8988T (cell line): ENCODE measurements around the gene GAPDH.
A peak's percentile ranks its signal among the peaks of the same experiment; 100 is the strongest.
"Not testable (repeated sequence)": the region's sequence is repeated elsewhere in the genome, so short reads cannot be mapped to it uniquely, and the experiment has no call there.

Source experiments
- DNase-seq: peaks from one replicate; pipeline ENCODE4 v3.0.0; 2011

GAPDH gene

DNA sequence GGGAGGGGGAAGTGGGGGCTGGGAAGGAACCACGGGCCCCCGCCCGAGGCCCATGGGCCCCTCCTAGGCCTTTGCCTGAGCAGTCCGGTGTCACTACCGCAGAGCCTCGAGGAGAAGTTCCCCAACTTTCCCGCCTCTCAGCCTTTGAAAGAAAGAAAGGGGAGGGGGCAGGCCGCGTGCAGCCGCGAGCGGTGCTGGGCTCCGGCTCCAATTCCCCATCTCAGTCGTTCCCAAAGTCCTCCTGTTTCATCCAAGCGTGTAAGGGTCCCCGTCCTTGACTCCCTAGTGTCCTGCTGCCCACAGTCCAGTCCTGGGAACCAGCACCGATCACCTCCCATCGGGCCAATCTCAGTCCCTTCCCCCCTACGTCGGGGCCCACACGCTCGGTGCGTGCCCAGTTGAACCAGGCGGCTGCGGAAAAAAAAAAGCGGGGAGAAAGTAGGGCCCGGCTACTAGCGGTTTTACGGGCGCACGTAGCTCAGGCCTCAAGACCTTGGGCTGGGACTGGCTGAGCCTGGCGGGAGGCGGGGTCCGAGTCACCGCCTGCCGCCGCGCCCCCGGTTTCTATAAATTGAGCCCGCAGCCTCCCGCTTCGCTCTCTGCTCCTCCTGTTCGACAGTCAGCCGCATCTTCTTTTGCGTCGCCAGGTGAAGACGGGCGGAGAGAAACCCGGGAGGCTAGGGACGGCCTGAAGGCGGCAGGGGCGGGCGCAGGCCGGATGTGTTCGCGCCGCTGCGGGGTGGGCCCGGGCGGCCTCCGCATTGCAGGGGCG, at the start of gene GAPDH:
Gene GAPDH, plus strand, starts transcription at position 595 of the 772 bp plus-strand sequence. CDS start 316 bp downstream, outside the sequence.
- DNase-seq, result peak; percentile 76

DNA sequence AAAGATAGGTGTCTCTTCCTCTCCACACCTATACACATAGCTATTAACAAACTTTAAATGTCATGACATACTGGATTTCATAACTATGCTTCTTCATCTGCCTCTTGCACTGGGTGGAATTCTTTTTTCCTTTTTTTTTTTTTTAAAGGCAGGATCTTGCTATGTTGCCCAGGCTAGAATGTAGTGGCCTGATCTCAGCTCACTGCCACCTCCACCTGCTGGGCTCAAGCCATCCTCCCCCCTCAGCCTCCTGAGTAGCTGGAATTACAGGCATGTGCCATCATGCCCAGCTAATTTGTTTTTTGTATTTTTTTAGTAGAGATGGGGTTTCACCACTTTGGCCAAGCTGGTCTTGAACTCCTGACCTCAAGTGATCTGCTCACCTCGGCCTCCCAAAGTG, 46.1 kb upstream of the GAPDH start:
- DNase-seq, result no peak

DNA sequence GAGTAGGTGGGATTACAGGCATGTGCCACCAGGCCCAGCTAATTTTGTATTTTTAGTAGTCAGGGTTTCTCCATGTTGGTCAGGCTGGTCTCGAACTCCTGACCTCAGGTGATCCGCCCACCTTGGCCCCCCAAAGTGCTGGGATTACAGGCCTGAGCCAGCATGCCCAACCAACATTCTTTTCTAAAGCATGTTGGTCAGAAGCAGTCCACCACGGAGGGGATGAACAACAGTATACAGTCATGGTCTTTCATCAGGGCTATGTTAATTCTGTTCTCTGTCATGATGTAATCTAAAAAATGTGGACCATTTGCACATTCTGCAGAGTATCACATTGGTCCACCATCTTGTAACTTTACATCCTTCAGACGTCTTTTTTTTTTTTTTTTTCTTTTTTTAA, 44.9 kb upstream of the GAPDH start:
- no peak for DNase-seq

DNA sequence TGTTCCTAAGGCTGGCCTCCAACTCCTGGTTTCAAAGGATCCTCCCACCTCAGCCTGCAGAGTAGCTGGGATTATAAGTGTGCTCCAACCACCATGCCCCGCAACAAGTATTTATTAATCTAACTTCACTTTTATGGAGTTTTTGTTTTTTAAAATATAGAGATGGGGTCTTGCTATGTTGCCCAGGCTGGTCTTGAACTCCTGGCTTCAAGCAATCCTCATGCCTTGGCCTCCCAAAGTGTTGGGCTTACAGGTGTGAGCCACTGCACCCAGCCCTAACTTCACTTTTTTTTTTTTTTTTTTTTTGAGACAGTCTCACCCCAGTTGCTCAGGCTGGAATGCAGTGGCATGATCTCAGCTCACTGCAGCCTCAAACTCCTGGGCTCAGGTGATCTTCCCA, 43.6 kb upstream of the GAPDH start:
- not testable (repeated sequence) for DNase-seq

DNA sequence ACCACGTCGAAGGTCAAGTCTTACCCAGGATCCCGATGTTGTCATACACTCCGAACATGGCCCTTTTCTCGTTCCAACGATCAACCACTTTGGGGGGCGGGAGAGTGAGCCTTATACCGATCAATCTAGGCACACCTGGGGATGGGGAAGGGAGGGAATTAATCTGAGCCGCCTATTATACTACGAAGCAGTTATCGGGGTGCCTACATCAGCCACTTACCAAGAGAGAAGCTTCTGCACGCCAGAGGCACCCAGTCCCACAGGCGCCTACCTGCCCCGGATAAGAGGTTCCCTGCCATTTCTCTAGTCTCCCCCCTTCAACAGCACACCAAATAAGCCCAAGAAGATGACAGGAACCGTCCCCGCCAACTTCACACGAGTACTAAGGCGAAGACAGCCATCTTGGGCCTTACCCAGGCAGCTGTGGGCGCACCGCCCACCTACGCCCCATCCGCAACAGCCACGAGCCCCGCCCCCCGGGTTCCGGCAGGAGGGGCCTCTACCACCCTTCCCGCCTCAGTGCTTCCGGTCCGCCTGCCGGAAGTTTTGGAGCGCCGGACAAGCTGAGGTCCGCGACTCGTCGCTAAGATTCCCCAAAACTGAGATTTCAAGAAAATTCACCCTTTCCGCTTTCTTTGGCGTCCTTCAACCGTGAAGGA, 41.4 kb upstream of the GAPDH start, which contains the start of gene MRPL51:
Gene MRPL51, minus strand, starts transcription at position 425 of the 659 bp plus-strand sequence. Its CDS starts 126 bp downstream, at position 299.
- peak; percentile 63 for DNase-seq

DNA sequence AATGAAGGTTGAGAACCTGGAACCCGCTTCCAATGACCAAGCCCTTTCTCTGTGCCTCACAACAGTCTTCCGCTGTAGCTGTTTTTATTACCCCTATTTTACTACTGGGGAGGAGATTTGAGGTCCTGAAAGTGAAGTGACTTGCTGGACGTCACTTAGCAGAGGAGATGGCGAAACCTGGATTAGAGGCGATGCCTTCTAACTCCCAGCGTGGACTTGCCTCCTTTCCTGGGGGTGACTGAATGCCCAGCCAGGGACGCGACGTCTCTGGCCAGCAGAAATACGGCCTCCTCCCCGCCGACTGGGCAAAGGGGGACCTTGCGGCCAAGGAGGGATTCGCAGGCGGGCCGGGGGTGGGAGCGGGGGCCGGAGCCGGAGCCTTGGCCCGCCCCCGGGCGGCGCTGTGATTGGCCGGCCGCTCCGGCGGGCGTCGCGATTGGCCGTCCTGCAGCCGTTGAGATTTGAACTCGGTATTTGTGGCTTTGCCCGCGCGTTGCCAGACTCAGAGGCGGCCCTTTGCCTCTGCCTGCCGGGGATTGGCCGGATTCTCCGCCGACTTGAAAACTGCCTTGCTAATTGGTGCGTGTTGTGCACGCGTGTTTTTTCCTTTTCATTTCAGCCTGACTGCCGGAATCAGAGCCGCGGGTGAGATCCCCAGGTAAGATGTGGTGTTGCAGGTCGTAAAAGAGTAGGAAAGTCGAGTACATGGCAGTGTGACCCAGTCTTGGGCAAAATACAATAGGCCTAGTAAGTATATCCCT, 40.6 kb upstream of the GAPDH start, which contains the start of gene NCAPD2:
Gene NCAPD2, plus strand, starts transcription at position 606 of the 761 bp plus-strand sequence. CDS start 997 bp downstream, outside the sequence.
- peak; percentile 41 for DNase-seq

DNA sequence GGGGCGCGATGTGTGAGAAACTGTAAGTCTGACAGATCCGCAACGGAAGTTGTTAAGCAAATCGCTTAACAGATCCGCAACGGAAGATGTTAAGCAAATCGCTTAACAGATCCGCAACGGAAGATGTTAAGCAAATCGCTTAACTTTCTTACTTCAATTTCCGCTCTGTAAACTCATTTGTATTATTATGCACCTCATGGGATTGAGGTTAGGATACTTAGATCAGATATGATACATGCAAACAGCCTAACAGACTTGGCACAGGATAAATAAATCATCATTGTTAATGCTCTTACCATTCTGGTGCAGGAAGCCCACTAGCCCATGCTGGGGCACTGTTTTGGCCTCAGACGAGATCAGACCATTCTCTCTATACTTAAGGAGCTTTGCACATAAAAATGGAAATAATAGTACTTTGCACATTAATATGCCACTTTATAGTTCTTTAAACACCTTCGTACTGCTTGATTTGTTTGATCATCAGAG, 40.0 kb upstream of the GAPDH start:
- no peak for DNase-seq

DNA sequence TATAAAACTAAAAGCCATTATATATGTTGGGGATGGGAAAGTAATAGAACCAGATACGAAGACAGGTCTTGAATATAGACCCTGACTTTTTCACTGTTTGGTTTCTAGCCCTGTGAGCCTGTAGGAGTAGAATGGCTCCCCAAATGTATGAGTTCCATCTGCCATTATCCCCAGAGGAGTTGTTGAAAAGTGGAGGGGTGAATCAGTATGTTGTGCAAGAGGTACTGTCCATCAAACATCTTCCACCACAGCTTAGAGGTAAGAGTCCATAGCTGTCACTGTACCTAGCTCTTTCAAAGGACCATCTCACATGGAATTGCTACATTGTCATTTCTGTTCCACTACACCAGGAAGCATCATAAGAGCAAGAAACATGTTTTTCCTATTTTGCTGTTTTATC, 39.3 kb upstream of the GAPDH start:
- DNase-seq, result no peak

DNA sequence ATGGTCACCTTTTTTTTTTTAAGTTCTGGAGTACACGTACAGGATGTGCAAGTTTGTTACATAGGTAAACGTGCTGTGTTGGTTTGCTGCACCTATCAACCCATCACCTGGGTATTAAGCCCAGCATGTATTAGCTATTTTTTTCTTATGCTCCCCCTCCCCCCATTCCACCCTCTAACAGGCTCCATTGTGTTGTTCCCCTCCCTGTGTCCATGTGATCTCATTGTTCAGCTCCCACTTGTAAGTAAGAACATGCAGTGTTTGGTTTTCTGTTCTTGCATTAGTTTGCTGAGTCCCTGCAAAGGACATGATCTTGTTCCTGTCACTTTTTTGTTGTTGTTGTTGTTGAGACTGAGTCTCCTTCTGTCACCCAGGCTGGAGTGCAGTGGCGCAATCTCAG, 37.0 kb upstream of the GAPDH start:
- not testable (repeated sequence) for DNase-seq

DNA sequence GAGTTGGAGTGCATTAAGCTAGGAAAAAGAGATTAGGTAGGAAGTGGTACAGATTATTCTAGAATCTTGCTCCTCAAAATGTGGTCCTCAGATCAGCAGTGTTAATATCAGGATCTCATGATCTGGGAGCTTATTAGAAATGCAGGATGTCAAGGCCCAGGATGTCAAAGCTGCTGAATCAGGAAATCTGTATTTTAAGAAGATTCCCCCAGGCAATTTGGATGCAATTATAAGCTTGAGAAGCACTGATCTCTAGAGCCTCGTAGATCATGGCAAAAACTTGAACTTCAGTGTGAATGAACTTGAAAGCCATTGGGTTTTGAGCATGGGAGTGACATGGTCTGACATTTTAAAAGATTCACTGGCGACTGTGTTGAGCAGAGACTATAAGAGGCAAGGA, 33.9 kb upstream of the GAPDH start:
- no peak for DNase-seq

DNA sequence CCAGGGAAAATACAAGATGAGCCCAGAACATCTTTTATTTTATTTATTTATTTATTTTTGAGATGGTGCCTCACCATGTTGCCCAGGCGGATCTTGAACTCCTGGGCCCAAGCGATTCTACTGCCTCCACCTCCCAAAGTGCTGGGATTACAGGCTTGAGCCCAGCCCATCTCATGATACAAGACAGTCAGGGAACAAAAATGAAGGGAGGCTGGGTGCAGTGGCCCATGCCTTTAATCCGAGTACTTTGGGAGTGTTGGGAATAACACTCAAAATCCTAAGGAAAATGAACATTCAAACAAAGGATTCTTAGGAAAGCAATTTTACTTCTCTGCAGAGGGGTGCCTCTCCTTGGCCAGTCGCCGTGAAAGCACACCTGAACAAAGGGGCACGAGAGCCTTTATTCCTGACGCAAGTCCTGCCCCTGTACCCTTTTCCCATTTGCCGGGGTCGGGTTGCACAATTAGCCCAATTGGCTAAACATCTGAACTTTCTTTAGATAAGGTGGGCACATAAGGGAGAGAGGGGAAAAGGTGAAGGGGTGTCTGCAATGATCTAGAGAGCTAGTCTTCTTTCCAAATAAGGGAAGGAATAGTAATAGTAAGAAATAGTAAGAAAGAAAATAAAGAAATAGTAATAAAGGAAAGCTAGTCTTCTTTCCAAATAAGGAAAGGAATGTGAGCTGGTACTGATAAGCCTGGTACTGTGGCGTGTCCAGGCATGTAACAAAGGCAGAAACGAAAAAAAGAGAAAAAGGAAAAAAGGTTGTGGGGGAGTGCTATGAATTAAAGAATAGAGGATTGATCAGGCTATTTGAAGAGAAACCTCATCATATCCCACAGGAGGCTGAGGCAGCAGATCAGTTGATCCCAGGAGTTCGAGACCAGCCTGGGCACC, 27.0 kb upstream of the GAPDH start:
- DNase-seq, result no peak

DNA sequence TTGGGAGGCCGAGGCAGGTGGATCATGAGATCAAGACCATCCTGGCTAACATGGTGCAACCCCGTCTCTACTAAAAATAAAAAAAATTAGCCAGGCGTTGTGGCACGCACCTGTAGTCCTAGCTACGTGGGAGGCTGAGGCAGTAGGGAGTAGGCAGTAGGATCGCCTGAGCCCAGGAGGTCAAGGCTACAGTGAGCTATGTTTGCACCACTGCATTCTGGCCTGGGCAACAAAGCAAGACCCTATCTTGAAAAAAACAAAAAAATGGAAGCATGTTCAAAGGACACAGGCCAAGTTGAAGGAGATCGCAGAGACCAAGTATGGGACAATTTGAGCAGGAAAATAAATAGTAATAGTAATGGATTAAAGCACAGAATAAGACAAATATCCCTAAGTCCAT, 26.2 kb upstream of the GAPDH start:
- no peak for DNase-seq

DNA sequence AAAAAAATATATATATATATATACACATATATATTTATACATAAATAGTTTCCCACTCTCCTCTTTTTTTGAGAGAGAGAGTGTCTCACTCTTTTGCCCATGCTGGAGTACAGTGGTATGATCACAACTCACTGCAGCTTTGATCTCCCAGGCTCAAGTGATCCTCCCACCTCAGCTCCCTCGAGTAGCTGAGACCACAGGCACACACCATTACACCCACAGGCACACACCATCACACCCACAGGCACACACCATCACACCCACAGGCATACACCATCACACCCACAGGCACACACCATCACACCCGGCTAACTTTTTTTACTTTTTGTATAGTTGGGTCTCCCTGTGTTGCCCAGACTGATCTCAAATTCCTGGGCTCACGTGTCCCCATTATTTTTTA, 14.1 kb upstream of the GAPDH start:
- no peak for DNase-seq

DNA sequence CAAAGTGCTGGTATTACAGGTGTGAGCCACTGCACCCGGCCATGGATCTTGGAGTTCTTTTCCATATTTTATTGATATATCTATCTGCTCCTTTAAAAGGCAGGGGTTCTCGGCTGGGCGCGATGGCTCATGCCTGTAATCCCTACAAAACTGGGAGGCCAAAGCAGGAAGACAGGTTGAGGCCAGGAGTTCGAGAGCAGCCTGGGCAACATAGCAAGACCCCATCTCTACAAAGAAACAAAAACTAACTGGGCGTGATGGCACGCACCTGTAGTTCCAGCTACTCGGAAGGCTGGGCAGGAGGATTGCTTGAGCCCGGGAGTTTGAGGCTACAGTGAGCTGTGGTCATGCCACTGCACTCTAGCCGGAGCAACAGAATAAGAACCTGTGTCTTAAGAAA, 12.1 kb upstream of the GAPDH start:
- no peak for DNase-seq

DNA sequence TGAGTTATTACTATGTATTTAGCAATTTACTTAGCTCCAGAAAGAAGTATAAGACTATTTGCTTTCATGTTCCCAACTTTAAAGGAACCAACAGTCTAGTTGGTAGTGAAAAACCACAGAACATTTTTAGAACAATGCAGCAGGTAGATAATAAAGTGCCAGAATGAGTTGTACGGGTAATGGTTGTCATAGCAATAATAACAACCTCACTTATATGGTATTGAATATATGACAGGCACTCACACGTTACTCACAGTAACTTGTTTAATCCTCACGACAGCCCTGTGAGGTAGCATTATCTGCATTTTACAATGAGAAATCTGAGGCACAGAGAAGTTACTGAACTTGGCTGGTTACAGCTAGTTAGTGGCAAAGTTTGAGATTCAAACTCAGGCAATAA, 10.6 kb upstream of the GAPDH start:
- DNase-seq, result no peak

DNA sequence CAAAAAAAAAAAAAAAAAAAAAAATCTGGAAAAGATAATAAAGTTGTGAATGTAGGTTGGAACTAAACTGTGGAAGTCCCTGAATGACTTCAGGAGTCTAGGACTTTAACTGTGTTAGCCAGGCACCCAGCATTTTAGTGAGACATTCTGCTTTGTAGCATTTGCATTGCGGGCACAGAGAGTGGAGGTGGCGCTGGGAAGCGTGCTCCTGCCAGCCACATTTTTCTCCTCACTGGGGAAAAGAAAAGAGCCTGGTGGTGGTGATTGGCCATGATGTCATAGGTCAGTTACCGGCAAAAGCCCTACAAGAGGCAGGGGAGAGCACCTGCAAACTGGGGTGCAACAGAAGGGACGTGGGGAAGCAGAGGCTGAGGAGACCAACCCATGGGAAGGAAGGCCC, 9.7 kb upstream of the GAPDH start:
- no peak for DNase-seq

DNA sequence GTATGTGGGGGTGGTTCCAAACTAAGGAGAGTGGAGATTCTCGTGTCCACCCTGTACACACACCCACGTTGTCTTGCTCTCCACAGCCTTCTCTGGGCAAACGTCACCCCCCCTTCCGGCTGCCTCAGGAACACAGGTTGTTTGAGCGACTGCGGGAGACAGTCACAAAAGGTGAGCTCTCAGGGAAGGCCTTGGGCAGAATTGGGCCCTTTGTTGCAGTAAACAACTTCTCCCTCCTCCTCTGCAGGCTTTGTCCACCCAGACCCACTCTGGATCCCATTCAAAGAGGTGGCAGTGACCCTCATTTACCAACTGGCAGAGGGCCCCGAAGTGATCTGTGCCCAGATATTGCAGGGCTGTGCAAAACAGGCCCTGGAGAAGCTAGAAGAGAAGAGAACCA, 8.1 kb upstream of the GAPDH start:
- no peak for DNase-seq

DNA sequence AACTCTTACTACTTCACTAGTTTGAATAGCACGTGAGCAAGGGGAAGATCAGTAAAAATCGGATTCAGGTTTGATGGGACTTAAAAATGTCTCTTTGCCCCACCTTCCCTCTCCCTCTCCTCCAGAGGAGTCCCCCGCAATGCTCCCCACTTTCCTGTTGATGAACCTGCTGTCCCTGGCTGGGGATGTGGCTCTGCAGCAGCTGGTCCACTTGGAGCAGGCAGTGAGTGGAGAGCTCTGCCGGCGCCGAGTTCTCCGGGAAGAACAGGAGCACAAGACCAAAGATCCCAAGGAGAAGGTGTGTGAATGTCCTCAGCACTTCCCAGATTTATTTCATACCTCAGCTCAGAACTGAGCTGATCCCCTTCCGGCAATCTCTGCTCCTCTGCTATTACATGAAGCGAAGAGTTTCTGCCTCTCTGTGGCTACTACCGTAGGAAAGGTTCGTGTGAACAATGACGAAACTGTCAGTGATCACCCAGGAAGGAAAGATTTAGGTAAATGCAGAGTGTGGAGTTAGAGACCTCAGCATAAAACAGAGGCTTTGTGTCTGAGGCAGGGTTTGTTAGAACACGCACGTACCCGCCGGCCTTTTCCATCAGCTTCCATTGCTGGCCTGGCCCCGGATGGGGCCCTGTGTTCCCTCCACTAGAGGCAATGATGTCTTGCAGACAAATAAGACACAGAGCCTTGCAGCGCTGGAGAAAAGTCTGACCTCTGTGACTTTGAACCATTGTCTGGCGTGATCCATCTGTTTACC, 7.4 kb upstream of the GAPDH start:
- no peak for DNase-seq

DNA sequence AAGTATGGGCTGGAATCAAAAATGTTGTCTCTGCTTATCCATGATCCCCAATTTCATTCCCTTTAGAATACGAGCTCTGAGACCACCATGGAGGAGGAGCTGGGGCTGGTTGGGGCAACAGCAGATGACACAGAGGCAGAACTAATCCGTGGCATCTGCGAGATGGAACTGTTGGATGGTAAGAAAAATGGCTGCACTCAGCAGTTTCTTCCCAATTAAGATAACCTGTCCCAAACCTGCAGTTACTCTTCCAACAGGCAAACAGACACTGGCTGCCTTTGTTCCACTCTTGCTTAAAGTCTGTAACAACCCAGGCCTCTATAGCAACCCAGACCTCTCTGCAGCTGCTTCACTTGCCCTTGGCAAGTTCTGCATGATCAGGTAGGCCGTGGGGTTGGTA, 6.6 kb upstream of the GAPDH start:
- DNase-seq, result no peak

DNA sequence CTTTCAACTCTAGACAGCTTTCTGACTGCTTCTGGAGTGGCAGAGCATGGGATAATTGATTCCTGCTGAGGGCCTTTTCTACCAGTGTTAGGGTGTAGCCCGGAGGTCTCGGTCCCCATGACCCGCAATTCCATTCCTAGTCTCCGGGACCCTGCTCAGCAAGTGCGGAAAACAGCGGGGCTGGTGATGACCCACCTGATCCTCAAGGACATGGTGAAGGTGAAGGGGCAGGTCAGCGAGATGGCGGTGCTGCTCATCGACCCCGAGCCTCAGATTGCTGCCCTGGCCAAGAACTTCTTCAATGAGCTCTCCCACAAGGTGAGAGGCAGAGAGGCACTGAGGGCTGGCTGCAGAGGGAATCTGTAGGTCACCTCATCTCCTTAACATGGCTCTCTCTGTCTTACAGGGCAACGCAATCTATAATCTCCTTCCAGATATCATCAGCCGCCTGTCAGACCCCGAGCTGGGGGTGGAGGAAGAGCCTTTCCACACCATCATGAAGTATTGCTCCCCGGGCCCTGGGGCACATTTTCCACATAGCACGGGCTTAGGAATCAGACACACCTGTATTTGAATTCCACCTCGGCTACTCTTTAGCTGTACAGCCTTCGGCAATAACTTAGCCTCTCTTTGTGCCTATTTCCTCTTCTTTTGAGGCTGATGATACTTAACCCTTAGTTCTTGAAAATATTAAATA, 5.6 kb upstream of the GAPDH start:
- DNase-seq, result no peak

DNA sequence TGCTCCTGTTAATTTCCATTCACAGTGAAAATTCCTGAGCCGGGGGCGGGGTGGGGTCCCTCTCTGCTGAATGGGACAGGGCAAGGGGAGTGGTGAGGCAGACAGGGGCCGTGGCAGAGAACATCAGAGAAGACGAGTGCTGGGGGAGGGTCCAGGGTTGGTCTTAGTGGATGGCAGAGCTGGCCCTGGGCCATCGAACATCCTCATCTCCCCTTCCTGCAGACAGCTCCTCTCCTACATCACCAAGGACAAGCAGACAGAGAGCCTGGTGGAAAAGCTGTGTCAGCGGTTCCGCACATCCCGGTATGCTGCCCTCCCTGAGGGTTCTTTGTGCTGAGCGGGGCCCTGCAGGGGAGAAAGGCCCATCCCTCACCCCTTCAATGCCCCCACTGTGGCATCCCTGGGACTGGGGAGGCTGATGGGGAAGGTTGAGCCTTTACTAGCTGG, 5.0 kb upstream of the GAPDH start:
- DNase-seq, result no peak
